Calu3 (cell line): Measurements from ENCODE around the gene ABCC11. TPM values are rescaled to one million over a fixed set of nuclear protein-coding genes. Genes with fewer than 3 reads are reported as not detected.

Experiments used
- BruUV-seq: library from RNA; stranded (reverse); fragments of 400-500 nt; replicated peaks from 2 replicates; lab custom pipeline; 2021; lab: Mats Ljungman, UMichigan
- CTCF ChIA-PET: fragments of 300-600 bp; sonication (Branson Sonifier 250); formaldehyde crosslinking; loops from one replicate; lab custom pipeline; 2022; ENCODE audit warnings: antibody characterized with exemption; lab: Charles Lee
- DNase-seq: peaks from one replicate; pipeline ENCODE4 v3.0.0; 2022
- H3K27ac Mint-ChIP-seq: one replicate; pipeline ENCODE4 v1.8.0; 2022; ENCODE audit warnings: mixed read lengths; ENCODE audit not compliant: unreplicated experiment
- H3K27me3 Mint-ChIP-seq: one replicate; pipeline ENCODE4 v1.8.0; 2022; ENCODE audit warnings: mixed read lengths; ENCODE audit not compliant: unreplicated experiment
- H3K36me3 Mint-ChIP-seq: one replicate; pipeline ENCODE4 v1.8.0; 2022; ENCODE audit warnings: mild to moderate bottlenecking, moderate library complexity, mixed read lengths; ENCODE audit not compliant: insufficient read depth, unreplicated experiment
- H3K4me1 Mint-ChIP-seq: one replicate; pipeline ENCODE4 v1.8.0; 2022; ENCODE audit warnings: mild to moderate bottlenecking, low read depth, mixed read lengths; ENCODE audit not compliant: unreplicated experiment
- H3K4me3 Mint-ChIP-seq: one replicate; pipeline ENCODE4 v1.8.0; 2022; ENCODE audit warnings: mild to moderate bottlenecking, low read depth, moderate library complexity, mixed read lengths; ENCODE audit not compliant: unreplicated experiment
- H3K9me3 Mint-ChIP-seq: one replicate; pipeline ENCODE4 v1.8.0; 2022; ENCODE audit warnings: low read depth, mixed read lengths; ENCODE audit not compliant: unreplicated experiment
- intact Hi-C: fragments of 100-400 bp; cut with micrococcal nuclease; formaldehyde crosslinking; loops from one replicate; pipeline ENCODE4 v1.10.0; 2022; ENCODE audit not compliant: unreplicated experiment
- total RNA-seq: library from RNA; stranded (reverse); gene quantifications from 2 replicates; pipeline ENCODE4 v1.2.3, GENCODE V29; 2022
- TF ChIP-seq, protein P1 (sequence below): fragments of 200-600 bp; IDR thresholded peaks from one replicate; pipeline ENCODE4 v1.8.0; 2022; ENCODE audit warnings: antibody characterized with exemption; ENCODE audit not compliant: unreplicated experiment

ABCC11 gene
- total RNA-seq, 1 experiment from 2014 or later: 0.26 TPM

DNA sequence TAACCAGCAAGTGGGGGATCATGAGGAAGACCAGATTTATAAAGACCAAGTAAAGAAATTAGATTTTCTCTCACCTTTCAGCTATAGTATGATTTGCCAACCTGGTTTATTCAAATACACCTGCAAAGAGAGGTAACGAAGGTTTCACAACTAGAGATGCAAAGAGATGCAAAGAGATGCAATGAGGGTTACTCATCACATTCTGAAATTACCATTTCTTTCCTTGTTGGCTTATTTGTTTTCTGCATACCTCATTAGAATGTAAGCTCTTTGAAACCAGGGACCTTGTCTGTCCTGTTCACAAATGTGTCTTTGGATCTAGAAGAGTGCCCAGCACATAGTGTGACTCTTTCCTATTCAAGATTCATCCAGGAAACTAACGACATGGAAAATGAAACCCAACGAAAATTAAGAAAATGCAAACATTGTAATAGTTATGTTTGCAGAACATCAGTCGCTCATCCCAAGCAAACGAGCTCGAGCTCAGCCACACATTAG is 12.2 kb downstream of the ABCC11 start:
- Mint-ChIP-seq H3K27ac (no peak overlapping the region), H3K4me1 (peaks cover 23% of the 10 kb centered on the region), H3K4me3 (no peak overlapping the region), H3K27me3 (no peaks in the 10 kb centered on the region), H3K9me3 (peaks cover 1% of the 10 kb centered on the region), H3K36me3 (peaks cover under 1% of the 10 kb centered on the region)
- CTCF ChIA-PET: no interaction called here
- TF ChIP-seq, protein P1, sequence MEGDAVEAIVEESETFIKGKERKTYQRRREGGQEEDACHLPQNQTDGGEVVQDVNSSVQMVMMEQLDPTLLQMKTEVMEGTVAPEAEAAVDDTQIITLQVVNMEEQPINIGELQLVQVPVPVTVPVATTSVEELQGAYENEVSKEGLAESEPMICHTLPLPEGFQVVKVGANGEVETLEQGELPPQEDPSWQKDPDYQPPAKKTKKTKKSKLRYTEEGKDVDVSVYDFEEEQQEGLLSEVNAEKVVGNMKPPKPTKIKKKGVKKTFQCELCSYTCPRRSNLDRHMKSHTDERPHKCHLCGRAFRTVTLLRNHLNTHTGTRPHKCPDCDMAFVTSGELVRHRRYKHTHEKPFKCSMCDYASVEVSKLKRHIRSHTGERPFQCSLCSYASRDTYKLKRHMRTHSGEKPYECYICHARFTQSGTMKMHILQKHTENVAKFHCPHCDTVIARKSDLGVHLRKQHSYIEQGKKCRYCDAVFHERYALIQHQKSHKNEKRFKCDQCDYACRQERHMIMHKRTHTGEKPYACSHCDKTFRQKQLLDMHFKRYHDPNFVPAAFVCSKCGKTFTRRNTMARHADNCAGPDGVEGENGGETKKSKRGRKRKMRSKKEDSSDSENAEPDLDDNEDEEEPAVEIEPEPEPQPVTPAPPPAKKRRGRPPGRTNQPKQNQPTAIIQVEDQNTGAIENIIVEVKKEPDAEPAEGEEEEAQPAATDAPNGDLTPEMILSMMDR: no peak
- no TSS peak for BruUV-seq
- DNase-seq: no peak
- intact Hi-C loops: loop anchor here (5.0 kb wide), 1 partner anchor 87 kb away; no protein-coding TSS in a partner anchor

DNA sequence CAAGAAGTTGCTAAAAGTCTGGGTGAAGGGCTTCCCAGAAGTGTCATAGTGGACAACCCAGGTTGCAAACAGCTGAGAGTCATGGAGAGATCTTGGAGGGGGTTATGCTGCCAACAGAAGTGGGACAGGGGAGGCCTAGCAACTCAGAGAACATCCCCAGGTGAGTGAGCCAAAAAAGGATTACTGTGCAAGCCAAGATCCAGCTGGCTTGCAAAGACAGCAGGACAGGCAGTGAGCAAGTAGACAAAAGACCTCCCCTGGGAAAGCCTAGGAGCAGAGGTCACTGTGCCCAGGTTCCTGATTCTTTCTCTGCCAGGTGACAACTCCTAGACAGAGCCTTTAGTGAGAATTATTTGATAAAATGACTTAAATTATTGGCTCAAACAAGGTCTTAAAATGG is 12.7 kb downstream of the ABCC11 start:
- H3K4me3 Mint-ChIP-seq: no peak overlapping the region
- no peaks in the 10 kb centered on the region for H3K27me3 Mint-ChIP-seq
- H3K4me1 Mint-ChIP-seq: peaks cover 28% of the 10 kb centered on the region
- intact Hi-C loops: loop anchor here (5.0 kb wide), 1 partner anchor 88 kb away; no protein-coding TSS in a partner anchor
- H3K27ac Mint-ChIP-seq: no peak overlapping the region
- no peaks in the 10 kb centered on the region for H3K9me3 Mint-ChIP-seq
- BruUV-seq: no TSS peak
- peaks cover 6% of the 10 kb centered on the region for H3K36me3 Mint-ChIP-seq
- DNase-seq: no peak
- TF ChIP-seq, protein P1: no peak
- CTCF ChIA-PET: no interaction called here

GRCh38 chr16:48232493-48233040 is 14.8 kb downstream of the ABCC11 start:
- CTCF ChIA-PET: interaction anchor here (1.6 kb wide), 1 partner anchor 398 kb away, joined by 3 read pairs; no protein-coding TSS in a partner anchor
- TF ChIP-seq, protein P1: no peak
- Mint-ChIP-seq H3K4me3 (no peak overlapping the region), H3K27me3 (no peaks in the 10 kb centered on the region), H3K4me1 (peaks cover 30% of the 10 kb centered on the region), H3K9me3 (no peaks in the 10 kb centered on the region), H3K36me3 (peaks cover 6% of the 10 kb centered on the region), H3K27ac (no peak overlapping the region)
- no peak for DNase-seq
- BruUV-seq: no TSS peak
- intact Hi-C loops: no loop called here

- intact Hi-C loops: no loop called here
- no TSS peak for BruUV-seq
- Mint-ChIP-seq H3K27ac (peak overlapping the region; percentile 8), H3K36me3 (peaks cover 6% of the 10 kb centered on the region), H3K4me3 (no peak overlapping the region), H3K4me1 (peaks cover 30% of the 10 kb centered on the region), H3K27me3 (no peaks in the 10 kb centered on the region), H3K9me3 (no peaks in the 10 kb centered on the region)
- CTCF ChIA-PET: interaction anchor here (0.6 to 1.6 kb wide), 9 partner anchors 12 to 398 kb away, joined by 3 to 9 read pairs (median 5); partner anchors contain the start of gene LONP2
- TF ChIP-seq, protein P1: peak; percentile 66
- peak; percentile 57 for DNase-seq
These were observed 15.4 kb downstream of the ABCC11 start for GRCh38 chr16:48231727-48232492.
